Stimulated activated naive CD4-positive, alpha-beta T cell (primary cell): Measurements from ENCODE around the gene AADAT.
"Not testable (repeated sequence)": the region's sequence is repeated elsewhere in the genome, so short reads cannot be mapped to it uniquely, and the experiment has no call there.

Experiments used
- DNase-seq, 6 experiments: peaks; one replicate each; lab custom pipeline; 2025; lab: John Stamatoyannopoulos, UW

AADAT gene

GRCh38 chr4:170089274-170089667 lies 485 bp downstream of the AADAT start:
- DNase-seq, result no peak

- DNase-seq, result no peak
These were observed 1.0 kb downstream of the AADAT start for GRCh38 chr4:170088716-170089115.

GRCh38 chr4:170087163-170087700 lies 2.5 kb downstream of the AADAT start:
- DNase-seq, result no peak

GRCh38 chr4:170083541-170083940 lies 6.2 kb downstream of the AADAT start:
- no peak for DNase-seq

GRCh38 chr4:170080496-170080895 lies 9.3 kb downstream of the AADAT start:
- no peak for DNase-seq

GRCh38 chr4:170079981-170080380 lies 9.8 kb downstream of the AADAT start:
- DNase-seq, result no peak

GRCh38 chr4:170071196-170071595 lies 18.6 kb downstream of the AADAT start:
- no peak for DNase-seq

- DNase-seq, result no peak
These were observed 21.2 kb downstream of the AADAT start for GRCh38 chr4:170068438-170069128.

- DNase-seq, result no peak
These were observed 30.3 kb downstream of the AADAT start for GRCh38 chr4:170059421-170059820.

- no peak for DNase-seq
These were observed 30.9 kb downstream of the AADAT start for GRCh38 chr4:170058826-170059225.

- no peak for DNase-seq
These were observed 31.9 kb downstream of the AADAT start for GRCh38 chr4:170057866-170058265.

GRCh38 chr4:170052919-170053318 lies 36.8 kb downstream of the AADAT start:
- DNase-seq, result no peak

GRCh38 chr4:170051402-170051801 lies 38.4 kb downstream of the AADAT start:
- DNase-seq, result no peak

GRCh38 chr4:170049766-170050165 lies 40.0 kb downstream of the AADAT start:
- DNase-seq, result no peak

- DNase-seq, result peak; percentile 2 to 65 (median 33)
These were observed 41.9 kb downstream of the AADAT start for GRCh38 chr4:170047771-170048354.

GRCh38 chr4:170046156-170046555 lies 43.6 kb downstream of the AADAT start:
- not testable (repeated sequence) for DNase-seq

- DNase-seq, result no peak
These were observed 49.6 kb downstream of the AADAT start for GRCh38 chr4:170040031-170040680.

GRCh38 chr4:170038769-170039168 lies 51.0 kb downstream of the AADAT start:
- DNase-seq, result no peak

GRCh38 chr4:170038232-170038631 lies 51.5 kb downstream of the AADAT start:
- no peak for DNase-seq

GRCh38 chr4:170037481-170037880 lies 52.3 kb downstream of the AADAT start:
- no peak for DNase-seq

GRCh38 chr4:170035845-170036244 lies 53.9 kb downstream of the AADAT start:
- no peak for DNase-seq

GRCh38 chr4:170035231-170035630 lies 54.5 kb downstream of the AADAT start:
- no peak for DNase-seq

GRCh38 chr4:170033999-170034398 lies 55.8 kb downstream of the AADAT start:
- no peak for DNase-seq
